Activated T-cell treated with anti-CD3 and anti-CD28 coated beads, Interleukin-2, amount 50 U/mL, for 4 hours (primary cell): Measurements from ENCODE around the gene FHOD3. TPM values are rescaled to one million over a fixed set of nuclear protein-coding genes. Genes with fewer than 3 reads are reported as not detected.
"Not testable (repeated sequence)": the region's sequence is repeated elsewhere in the genome, so short reads cannot be mapped to it uniquely, and the experiment has no call there.

ENCODE experiments used
- ATAC-seq, 2 donors: fragments of 200-7000 bp; cut with Tn5 transposase; one replicate each; pipeline ENCODE4 v1.10.0; 2021
- DNase-seq: peaks from one replicate; pipeline ENCODE4 v3.0.0-alpha.2; 2020
- H3K27me3 Mint-ChIP-seq: one replicate; pipeline ENCODE4 v1.8.0; 2021; ENCODE audit warnings: low read depth, mixed read lengths
- H3K36me3 Mint-ChIP-seq: one replicate; pipeline ENCODE4 v1.8.0; 2022; ENCODE audit warnings: mixed read lengths; ENCODE audit not compliant: insufficient read depth
- H3K4me1 Mint-ChIP-seq: one replicate; pipeline ENCODE4 v1.8.0; 2021; ENCODE audit warnings: low read depth, mixed read lengths
- H3K4me3 Mint-ChIP-seq: one replicate; pipeline ENCODE4 v1.8.0; 2021; ENCODE audit warnings: mild to moderate bottlenecking, moderate library complexity, mixed read lengths
- H3K9me3 Mint-ChIP-seq: one replicate; pipeline ENCODE4 v1.8.0; 2021; ENCODE audit warnings: mixed read lengths
- total RNA-seq, 3 donors: library from RNA; stranded (reverse); gene quantifications; one replicate each; pipeline ENCODE4 v1.2.1, GENCODE V29; 2021

Gene FHOD3
- total RNA-seq, 3 donors from 2014 or later, result 0.13 TPM; not detected in 2

- ATAC-seq (no peak), DNase-seq (no peak)
- Mint-ChIP-seq H3K4me3 (no peak overlapping the region), H3K36me3 (peaks cover 10% of the 10 kb centered on the region), H3K4me1 (peaks cover 5% of the 10 kb centered on the region), H3K27me3 (no peaks in the 10 kb centered on the region), H3K9me3 (no peaks in the 10 kb centered on the region)
Observed at GRCh38 chr18:36811430-36811829, 513.9 kb downstream of the FHOD3 start.

- Mint-ChIP-seq H3K27me3 (no peaks in the 10 kb centered on the region), H3K9me3 (no peaks in the 10 kb centered on the region), H3K4me3 (no peak overlapping the region), H3K4me1 (peaks cover 5% of the 10 kb centered on the region), H3K36me3 (peaks cover 10% of the 10 kb centered on the region)
- DNase-seq (no peak), ATAC-seq (no peak)
Observed at GRCh38 chr18:36811955-36812354, 514.4 kb downstream of the FHOD3 start.

GRCh38 chr18:36812678-36813077 is 515.2 kb downstream of the FHOD3 start:
- H3K27me3 Mint-ChIP-seq, result no peaks in the 10 kb centered on the region

GRCh38 chr18:36813101-36813775 is 515.7 kb downstream of the FHOD3 start:
- peaks cover 7% of the 10 kb centered on the region for H3K36me3 Mint-ChIP-seq
- no peaks in the 10 kb centered on the region for H3K27me3 Mint-ChIP-seq
- H3K9me3 Mint-ChIP-seq, result no peaks in the 10 kb centered on the region
- no peak overlapping the region for H3K4me3 Mint-ChIP-seq
- ATAC-seq, result no peak
- peaks cover 5% of the 10 kb centered on the region for H3K4me1 Mint-ChIP-seq
- DNase-seq, result no peak

More at GRCh38 chr18:36812678-36813077, 515.2 kb downstream of the FHOD3 start:
- Mint-ChIP-seq H3K36me3 (peaks cover 6% of the 10 kb centered on the region), H3K4me1 (peaks cover 5% of the 10 kb centered on the region), H3K4me3 (no peak overlapping the region), H3K9me3 (no peaks in the 10 kb centered on the region)
- no peak for DNase-seq
- no peak for ATAC-seq

GRCh38 chr18:36813824-36814223 is 516.3 kb downstream of the FHOD3 start:
- no peaks in the 10 kb centered on the region for H3K9me3 Mint-ChIP-seq
- DNase-seq (no peak), ATAC-seq (no peak)
- peaks cover 10% of the 10 kb centered on the region for H3K36me3 Mint-ChIP-seq
- H3K4me1 Mint-ChIP-seq, result peaks cover 5% of the 10 kb centered on the region
- no peak overlapping the region for H3K4me3 Mint-ChIP-seq
- H3K27me3 Mint-ChIP-seq, result no peaks in the 10 kb centered on the region

- H3K4me3 Mint-ChIP-seq, result no peak overlapping the region
- no peaks in the 10 kb centered on the region for H3K4me1 Mint-ChIP-seq
- ATAC-seq (no peak), DNase-seq (no peak)
- H3K36me3 Mint-ChIP-seq, result peaks cover 10% of the 10 kb centered on the region
- H3K9me3 Mint-ChIP-seq, result no peaks in the 10 kb centered on the region
- no peaks in the 10 kb centered on the region for H3K27me3 Mint-ChIP-seq
Observed at GRCh38 chr18:36814994-36815393, 517.5 kb downstream of the FHOD3 start.

- H3K9me3 Mint-ChIP-seq, ATAC-seq, H3K4me3 Mint-ChIP-seq, H3K4me1 Mint-ChIP-seq, DNase-seq, H3K27me3 Mint-ChIP-seq, H3K36me3 Mint-ChIP-seq: not testable (repeated sequence)
Observed at GRCh38 chr18:36816096-36816495, 518.6 kb downstream of the FHOD3 start.

- DNase-seq (no peak), ATAC-seq (no peak)
- no peaks in the 10 kb centered on the region for H3K27me3 Mint-ChIP-seq
- H3K4me1 Mint-ChIP-seq, result no peaks in the 10 kb centered on the region
- no peaks in the 10 kb centered on the region for H3K9me3 Mint-ChIP-seq
- H3K36me3 Mint-ChIP-seq, result peaks cover 10% of the 10 kb centered on the region
- H3K4me3 Mint-ChIP-seq, result no peak overlapping the region
Observed at GRCh38 chr18:36817039-36817438, 519.5 kb downstream of the FHOD3 start.

GRCh38 chr18:36818652-36819051 is 521.1 kb downstream of the FHOD3 start:
- Mint-ChIP-seq H3K9me3 (no peaks in the 10 kb centered on the region), H3K27me3 (no peaks in the 10 kb centered on the region), H3K4me1 (no peaks in the 10 kb centered on the region), H3K4me3 (no peak overlapping the region), H3K36me3 (peaks cover 10% of the 10 kb centered on the region)
- DNase-seq (no peak), ATAC-seq (no peak)

GRCh38 chr18:36819621-36820020 is 522.1 kb downstream of the FHOD3 start:
- Mint-ChIP-seq H3K9me3 (no peaks in the 10 kb centered on the region), H3K36me3 (peaks cover 10% of the 10 kb centered on the region), H3K27me3 (no peaks in the 10 kb centered on the region), H3K4me3 (no peak overlapping the region), H3K4me1 (no peaks in the 10 kb centered on the region)
- ATAC-seq (no peak), DNase-seq (no peak)

- Mint-ChIP-seq H3K9me3 (no peaks in the 10 kb centered on the region), H3K4me3 (no peak overlapping the region), H3K4me1 (no peaks in the 10 kb centered on the region), H3K27me3 (no peaks in the 10 kb centered on the region), H3K36me3 (peaks cover 6% of the 10 kb centered on the region)
- no peak for DNase-seq
- ATAC-seq, result no peak
Observed at GRCh38 chr18:36821681-36822080, 524.2 kb downstream of the FHOD3 start.

GRCh38 chr18:36825526-36825925 is 528.0 kb downstream of the FHOD3 start:
- Mint-ChIP-seq H3K27me3 (no peaks in the 10 kb centered on the region), H3K9me3 (no peaks in the 10 kb centered on the region), H3K4me1 (peaks cover 21% of the 10 kb centered on the region), H3K4me3 (no peak overlapping the region), H3K36me3 (no peaks in the 10 kb centered on the region)
- ATAC-seq, result no peak
- DNase-seq, result no peak

GRCh38 chr18:36826556-36826955 is 529.0 kb downstream of the FHOD3 start:
- Mint-ChIP-seq H3K27me3 (no peaks in the 10 kb centered on the region), H3K36me3 (no peaks in the 10 kb centered on the region), H3K9me3 (no peaks in the 10 kb centered on the region), H3K4me1 (peaks cover 27% of the 10 kb centered on the region), H3K4me3 (no peak overlapping the region)
- no peak for DNase-seq
- no peak for ATAC-seq

GRCh38 chr18:36828157-36828629 is 530.7 kb downstream of the FHOD3 start:
- DNase-seq (peak; percentile 12), ATAC-seq (peak; percentile 0 to 2)
- Mint-ChIP-seq H3K27me3 (no peaks in the 10 kb centered on the region), H3K9me3 (no peaks in the 10 kb centered on the region), H3K4me1 (peaks cover 30% of the 10 kb centered on the region), H3K4me3 (peak overlapping the region; percentile 96), H3K36me3 (no peaks in the 10 kb centered on the region)

- Mint-ChIP-seq H3K4me1 (peaks cover 30% of the 10 kb centered on the region), H3K4me3 (peak within 1 kb of the TSS; percentile 96), H3K27me3 (no peaks in the 10 kb centered on the region), H3K9me3 (no peaks in the 10 kb centered on the region), H3K36me3 (no peaks in the 10 kb centered on the region)
- peak; percentile 77 for DNase-seq
- ATAC-seq, result peak; percentile 91 to 93
Observed at GRCh38 chr18:36828630-36829361, 531.3 kb downstream of the FHOD3 start, which contains the start of the genes KIAA1328 and TPGS2. TSS of gene KIAA1328 (plus strand) at chr18:36829127. CDS start at chr18:36829139, 12 bp downstream. TSS of gene TPGS2 (minus strand) at chr18:36829002. CDS start at chr18:36828767, 235 bp downstream.
